Measurements from ENCODE around the gene TWIST2.

The TWIST2 gene

GRCh38 chr2:238859636-238860347, 11.9 kb downstream of the TWIST2 start:
- no peak for DNase-seq

GRCh38 chr2:238861013-238861730, 13.3 kb downstream of the TWIST2 start:
- no peak for DNase-seq

GRCh38 chr2:238861766-238862315, 14.0 kb downstream of the TWIST2 start:
- DNase-seq = no peak

- DNase-seq = no peak
These were observed 14.8 kb downstream of the TWIST2 start for GRCh38 chr2:238862701-238863100.

- DNase-seq = no peak
These were observed 15.3 kb downstream of the TWIST2 start for GRCh38 chr2:238863231-238863630.

GRCh38 chr2:238863749-238864206, 15.9 kb downstream of the TWIST2 start:
- no peak for DNase-seq

GRCh38 chr2:238864207-238865014, 16.5 kb downstream of the TWIST2 start:
- DNase-seq = peak; percentile 49

- DNase-seq = no peak
These were observed 17.3 kb downstream of the TWIST2 start for GRCh38 chr2:238865015-238865719.

GRCh38 chr2:238865744-238866355, 18.0 kb downstream of the TWIST2 start:
- DNase-seq = no peak

- DNase-seq = no peak
These were observed 18.9 kb downstream of the TWIST2 start for GRCh38 chr2:238866656-238867277.

GRCh38 chr2:238868067-238868524, 20.2 kb downstream of the TWIST2 start:
- no peak for DNase-seq

- peak; percentile 9 for DNase-seq
These were observed 20.9 kb downstream of the TWIST2 start for GRCh38 chr2:238868616-238869292.

- no peak for DNase-seq
These were observed 21.6 kb downstream of the TWIST2 start for GRCh38 chr2:238869293-238870124.

GRCh38 chr2:238870261-238870660, 22.4 kb downstream of the TWIST2 start:
- DNase-seq = no peak

- no peak for DNase-seq
These were observed 24.1 kb downstream of the TWIST2 start for GRCh38 chr2:238872026-238872425.

GRCh38 chr2:238872628-238873380, 24.9 kb downstream of the TWIST2 start:
- no peak for DNase-seq

GRCh38 chr2:238873381-238873801, 25.5 kb downstream of the TWIST2 start:
- DNase-seq = no peak

- DNase-seq = no peak
These were observed 26.0 kb downstream of the TWIST2 start for GRCh38 chr2:238873841-238874240.

Measured in NCI-H446 treated with DMSO at 0.1 percent for 48 hours (cell line).